GM18867 (cell line): Measurements from ENCODE around the gene GOLGA6L24.
"Not testable (repeated sequence)": the region's sequence is repeated elsewhere in the genome, so short reads cannot be mapped to it uniquely, and the experiment has no call there.

Experiments used
- ATAC-seq: cut with Tn5 transposase; IDR thresholded peaks from one replicate; pipeline ENCODE4 v1.9.1; 2021; ENCODE audit warnings: mild to moderate bottlenecking, moderate library complexity; ENCODE audit not compliant: unreplicated experiment

The GOLGA6L24 gene, protein sequence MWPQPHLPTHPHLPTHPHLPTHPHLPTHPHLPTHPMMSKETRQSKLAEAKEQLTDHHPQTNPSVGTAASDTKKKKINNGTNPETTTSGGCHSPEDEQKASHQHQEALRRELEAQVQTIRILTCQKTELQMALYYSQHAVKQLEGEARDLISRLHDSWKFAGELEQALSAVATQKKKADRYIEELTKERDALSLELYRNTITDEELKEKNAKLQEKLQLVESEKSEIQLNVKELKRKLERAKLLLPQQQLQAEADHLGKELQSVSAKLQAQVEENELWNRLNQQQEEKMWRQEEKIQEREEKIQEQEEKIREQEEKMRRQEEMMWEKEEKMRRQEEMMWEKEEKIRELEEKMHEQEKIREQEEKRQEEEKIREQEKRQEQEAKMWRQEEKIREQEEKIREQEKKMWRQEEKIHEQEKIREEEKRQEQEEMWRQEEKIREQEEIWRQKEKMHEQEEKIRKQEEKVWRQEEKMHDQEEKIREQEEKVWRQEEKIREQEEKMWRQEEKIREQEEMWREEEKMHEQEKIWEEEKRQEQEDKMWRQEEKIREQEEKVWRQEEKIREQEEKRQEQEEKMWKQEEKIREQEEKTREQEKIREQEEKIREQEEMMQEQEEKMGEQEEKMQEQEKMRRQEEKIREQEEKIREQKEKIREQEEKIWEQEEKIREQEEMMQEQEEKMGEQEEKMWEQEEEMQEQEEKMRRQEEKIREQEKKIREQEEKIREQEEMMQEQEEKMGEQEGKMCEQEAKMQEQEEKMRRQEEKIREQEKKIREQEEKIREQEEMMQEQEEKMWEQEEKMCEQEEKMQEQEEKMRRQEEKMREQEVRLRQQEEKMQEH

DNA sequence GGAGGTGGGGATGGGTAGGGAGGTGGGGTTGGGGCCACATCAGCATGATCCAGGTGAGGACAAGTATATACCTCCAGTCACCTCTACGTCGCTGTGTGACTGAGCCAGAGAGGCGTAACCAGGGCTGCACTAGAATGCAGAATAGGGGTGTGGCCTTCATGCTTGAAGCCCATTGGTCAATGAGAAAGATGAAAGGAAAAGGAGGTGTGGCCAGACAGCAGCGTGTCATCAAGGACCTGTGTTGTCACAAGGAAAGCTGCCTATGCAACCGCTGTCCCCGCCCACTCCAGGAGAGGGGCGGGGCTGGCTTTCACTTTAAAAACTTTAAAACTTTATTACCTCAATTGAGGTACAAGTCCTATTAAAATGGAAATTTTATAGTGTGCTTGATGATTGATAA is at the start of gene GOLGA6L24:
Gene GOLGA6L24, minus strand, starts transcription at position 101 of the 400 bp plus-strand sequence. Its CDS starts 61 bp downstream, at position 40.
- not testable (repeated sequence) for ATAC-seq

DNA sequence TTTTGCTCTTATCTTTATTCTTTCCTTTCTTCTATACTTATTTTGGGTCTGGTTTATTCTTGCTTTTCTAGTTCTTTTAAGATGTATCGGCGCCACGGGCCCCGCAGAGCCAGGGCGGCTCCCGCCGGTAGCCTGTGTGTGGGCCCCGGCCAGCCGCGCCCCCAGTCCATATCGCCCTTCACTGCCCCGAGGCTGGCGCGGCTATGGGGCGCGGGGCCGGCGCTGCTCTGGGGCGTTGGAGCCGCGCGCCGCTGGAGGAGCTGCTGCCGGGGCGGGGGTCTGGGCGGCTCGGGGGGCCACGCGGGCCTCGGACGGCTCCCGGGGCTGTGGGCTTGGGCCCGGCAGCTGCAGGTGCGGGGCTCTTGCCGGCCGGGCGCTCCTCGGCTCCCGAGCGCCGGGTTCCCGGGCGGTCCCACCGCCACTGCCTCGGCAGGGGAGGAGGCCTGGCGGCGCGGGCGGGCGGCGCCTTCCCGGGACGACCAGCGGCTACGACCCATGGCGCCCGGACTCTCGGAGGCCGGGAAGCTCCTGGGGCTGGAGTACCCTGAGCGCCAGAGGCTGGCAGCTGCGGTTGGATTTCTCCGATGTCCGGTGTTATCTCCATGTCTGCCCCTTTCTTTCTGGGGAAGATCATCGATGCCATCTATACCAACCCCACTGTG is 45.0 kb upstream of the GOLGA6L24 start:
- not testable (repeated sequence) for ATAC-seq

DNA sequence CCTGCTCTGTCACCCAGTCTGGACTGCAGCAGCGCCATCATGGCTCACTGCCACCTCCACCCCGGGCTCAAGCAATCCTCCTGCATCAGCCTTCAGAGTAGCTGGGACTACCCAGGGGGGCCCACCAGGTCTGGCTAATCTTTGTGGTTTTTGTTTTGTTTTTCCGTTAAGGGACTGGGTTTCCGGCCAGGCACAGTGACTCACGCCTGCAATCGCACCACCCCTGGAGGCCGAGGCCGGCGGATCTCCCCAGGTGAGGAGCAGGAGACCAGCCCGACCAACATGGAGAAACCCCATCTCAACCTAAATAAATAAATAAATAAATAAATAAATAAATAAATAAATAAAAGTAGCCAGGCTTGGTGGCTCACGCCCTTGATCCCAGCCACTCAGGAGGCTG is 38.1 kb upstream of the GOLGA6L24 start:
- not testable (repeated sequence) for ATAC-seq

DNA sequence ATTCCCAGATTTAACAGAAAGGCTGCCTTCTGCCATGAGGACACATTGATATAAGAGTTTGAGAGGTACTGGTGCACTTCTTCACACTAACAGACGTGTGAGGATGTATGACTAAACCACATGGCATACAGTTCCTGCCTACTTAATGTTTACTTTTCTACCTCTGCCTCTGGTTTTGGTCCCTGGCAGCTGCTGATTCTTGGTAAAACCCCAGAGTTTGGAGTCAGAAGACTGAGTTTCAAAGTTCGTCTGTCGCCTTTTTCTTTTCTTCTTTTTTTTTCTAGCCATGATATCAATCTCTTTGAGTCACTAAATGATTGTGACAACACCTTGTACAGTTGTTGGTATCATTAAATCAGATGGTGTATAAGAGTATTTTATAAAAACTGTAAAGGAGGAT is 22.2 kb upstream of the GOLGA6L24 start:
- not testable (repeated sequence) for ATAC-seq

DNA sequence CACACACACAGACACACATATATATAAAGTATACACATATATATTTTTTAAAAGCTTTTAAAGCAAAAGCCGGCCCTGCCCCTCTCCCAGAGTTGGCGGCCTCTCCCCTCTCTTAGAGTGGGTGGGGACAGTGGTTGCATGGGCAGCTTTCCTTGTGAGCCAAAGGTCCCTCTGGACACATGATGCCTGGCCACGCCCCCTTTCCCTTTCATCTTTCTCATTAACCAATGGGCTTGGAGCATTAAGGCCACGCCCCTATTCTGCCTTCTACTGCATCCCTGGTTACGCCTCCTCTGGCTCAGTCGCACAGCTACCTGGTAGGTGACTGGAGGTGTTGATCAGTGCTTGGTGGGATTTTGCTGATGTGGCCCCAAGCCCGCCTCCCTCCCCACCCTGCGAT is 20.5 kb upstream of the GOLGA6L24 start, which contains the start of gene GOLGA8F:
Gene GOLGA8F, plus strand, starts transcription at position 301 of the 400 bp plus-strand sequence. Its CDS starts 98 bp downstream, at position 399.
- not testable (repeated sequence) for ATAC-seq

DNA sequence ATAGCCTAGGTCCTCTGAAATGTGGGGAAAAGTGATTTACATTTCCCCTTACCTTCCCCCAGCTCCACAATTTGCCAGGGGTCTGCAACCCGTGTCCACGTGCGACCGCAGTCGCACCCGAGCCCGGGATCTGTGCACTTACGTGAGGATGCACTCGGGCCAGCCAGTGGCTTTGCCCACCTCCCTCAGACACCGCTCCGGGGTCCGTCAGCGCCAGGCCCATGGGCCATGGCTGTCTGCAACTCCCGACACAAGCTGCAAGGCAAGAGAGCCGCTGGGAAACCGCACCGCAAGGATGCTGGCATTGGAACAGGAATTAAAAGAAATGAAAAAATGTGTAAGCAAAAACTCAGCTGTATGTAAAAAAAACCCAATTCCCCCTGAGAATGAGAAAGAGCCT is 7.6 kb upstream of the GOLGA6L24 start:
- ATAC-seq, result not testable (repeated sequence)

DNA sequence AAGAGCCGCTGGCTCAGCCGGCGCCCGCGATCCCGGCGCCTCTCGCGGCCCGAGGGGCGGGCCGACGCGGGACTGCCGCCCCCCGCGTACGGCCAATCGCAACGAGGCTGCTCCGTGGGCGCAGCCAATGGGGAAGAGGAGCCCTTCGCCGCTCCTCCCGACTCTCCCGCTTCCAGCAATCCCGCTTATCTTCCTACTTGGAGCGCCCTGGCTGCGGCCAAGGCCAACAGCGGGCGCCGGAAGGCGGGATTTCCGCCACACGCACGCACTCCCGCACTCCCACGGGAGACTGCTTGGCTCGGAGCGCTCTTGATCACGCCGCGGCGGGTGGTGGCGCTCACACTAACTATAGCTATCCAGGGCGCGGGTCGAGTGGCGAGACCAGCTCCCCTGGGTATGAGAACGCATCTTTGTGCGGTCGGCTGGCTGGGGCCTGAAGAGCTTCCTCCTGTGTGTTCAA is 35.7 kb downstream of the GOLGA6L24 start, which contains the start of gene HERC2:
Gene HERC2, minus strand, starts transcription at position 51 of the 460 bp plus-strand sequence. CDS start 746 bp downstream, outside the sequence.
- ATAC-seq, result not testable (repeated sequence)

DNA sequence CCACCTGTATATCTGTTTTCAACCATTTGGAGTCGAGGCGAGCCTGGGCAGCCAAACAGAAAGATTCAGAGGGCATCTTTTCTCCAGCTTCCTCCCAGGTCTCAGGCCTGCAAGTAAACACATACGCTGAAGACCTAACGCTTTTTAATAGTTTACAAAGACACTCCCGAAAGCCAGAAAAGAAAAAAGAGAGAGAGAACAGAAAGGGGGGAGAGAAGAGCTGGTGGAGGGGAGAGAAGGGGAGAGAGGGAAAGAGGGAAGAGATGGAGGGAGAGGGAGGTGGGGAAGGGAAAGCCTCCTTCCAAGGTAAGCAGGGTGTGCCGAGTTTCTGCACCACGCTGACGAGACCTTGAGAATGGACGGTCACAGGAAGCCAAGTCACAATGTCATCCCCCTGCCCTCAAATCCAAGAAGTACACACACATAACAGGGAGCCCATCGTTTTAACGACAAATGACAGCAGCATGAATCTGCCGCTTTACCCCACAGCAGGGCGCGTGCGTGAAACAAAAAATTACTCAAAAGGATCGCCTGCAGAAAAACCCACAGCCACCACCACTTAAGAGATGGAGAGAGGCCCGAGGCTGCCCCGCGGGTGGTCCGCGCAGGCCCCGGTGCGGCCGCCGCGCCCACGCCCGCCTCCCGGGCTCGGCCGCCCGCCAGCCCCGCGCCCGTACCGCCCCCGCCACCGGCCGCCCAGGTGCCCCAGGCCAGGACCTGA is 36.4 kb downstream of the GOLGA6L24 start:
- ATAC-seq, result not testable (repeated sequence)

DNA sequence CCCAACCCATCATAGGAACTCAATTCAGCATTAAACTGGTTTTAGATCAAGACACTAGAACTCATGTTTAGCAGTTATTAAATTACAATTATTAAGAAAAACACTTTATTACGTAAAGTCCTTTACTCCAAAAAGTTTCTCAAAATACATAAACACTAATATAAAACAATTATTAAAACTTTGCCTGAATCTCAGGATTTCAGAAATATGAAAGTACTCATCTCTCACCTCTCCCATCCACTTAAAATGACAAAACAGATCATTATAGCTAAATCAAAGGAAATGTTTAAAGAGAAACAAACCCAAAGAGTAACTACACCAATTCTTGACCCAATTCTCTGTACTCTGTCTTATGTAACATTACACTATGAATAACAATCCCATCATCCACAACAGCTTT is 38.2 kb downstream of the GOLGA6L24 start:
- ATAC-seq, result not testable (repeated sequence)

DNA sequence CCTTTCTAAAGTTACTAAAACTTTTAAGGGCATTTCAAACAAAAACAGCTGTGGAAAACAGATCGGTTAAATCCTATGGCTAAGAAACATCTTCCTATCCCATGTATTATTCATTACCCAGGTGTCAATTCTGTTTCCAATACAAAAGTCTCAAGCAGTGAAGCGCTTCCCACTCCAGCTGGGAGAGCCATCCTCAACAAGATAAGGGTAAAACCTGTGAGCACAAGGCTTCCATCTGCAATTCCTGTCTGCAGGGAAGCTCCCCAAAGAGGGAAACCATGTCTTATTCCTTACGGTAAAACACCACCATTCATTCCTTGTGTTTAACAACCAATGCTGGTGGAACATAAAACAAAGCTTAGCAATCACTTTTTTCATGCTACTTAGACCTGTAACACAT is 39.1 kb downstream of the GOLGA6L24 start:
- ATAC-seq, result not testable (repeated sequence)

DNA sequence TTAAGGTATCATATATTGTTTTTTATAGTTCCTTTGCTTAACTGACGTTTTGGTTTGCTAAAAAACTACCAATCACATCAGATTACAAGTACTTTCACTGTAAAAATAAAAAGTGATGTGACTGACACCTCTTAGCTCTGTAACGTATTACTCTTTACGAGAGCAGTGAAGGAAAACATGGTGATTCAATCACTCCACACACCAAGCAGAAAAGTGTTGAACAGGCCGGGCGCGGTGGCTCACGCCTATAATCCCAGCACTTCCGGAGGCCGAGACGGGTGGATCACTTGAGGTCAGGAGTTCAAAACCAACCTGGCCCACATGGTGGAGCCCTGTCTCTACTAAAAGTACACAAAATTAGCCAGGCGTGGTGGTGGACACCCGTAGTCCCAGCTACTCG is 39.8 kb downstream of the GOLGA6L24 start:
- not testable (repeated sequence) for ATAC-seq

DNA sequence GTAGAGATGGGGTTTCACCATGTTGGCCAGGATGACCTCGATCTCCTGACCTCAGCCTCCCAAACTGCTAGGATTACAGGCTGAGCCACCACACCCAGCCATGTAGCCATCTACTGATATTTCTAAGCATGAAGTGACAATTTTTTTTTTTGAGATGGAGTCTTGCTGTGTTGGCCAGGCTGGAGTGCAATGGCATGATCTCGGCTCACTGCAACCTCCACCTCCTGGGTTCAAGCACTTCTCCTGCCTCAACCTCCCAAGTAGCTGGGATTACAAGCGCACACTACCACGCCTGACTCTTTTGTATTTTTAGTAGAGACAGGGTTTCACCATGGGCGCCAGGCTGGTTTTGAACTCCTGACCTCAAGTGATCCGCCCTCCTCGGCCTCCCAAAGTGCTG is 40.9 kb downstream of the GOLGA6L24 start:
- not testable (repeated sequence) for ATAC-seq

DNA sequence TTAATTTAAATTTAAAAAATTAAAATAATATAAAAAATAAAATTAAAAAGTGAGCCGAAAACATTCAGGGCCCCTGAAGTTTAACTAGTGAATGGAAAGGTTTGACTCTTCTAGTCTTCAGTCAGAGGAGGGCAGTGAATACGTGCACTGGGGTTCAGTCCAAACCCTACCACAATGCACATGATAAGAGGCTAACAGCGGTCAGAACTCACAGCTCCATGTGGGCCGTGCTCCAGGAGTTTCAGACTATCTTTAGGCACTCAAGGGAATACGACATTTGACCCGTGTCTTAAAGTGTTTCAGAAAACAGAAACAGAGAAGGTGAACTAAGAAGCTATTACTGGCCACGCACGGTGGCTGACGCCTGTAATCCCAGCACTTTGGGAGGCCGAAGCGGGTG is 47.4 kb downstream of the GOLGA6L24 start:
- ATAC-seq, result not testable (repeated sequence)

DNA sequence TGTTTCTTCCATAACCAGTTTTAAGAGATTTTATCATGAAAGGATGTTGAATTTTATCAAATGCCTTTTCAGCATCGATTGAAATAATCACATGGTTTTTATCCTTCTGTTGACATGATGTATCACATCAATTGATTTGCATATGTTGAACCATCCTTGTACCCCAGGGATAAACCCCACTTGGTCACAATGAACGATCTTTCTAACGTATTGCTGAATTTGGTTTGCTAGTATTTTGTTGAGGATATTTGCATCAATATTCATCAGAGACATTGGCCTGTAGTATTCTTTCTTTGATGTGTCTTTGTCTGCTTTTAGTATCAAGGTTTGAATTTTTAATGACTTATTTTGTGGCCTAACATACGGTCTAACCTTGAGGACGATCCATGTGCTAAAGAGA is 49.2 kb downstream of the GOLGA6L24 start:
- not testable (repeated sequence) for ATAC-seq
